Measurements from ENCODE around the gene PAXX.

The PAXX gene

GRCh38 chr9:137038916-137039315 lies 46.7 kb downstream of the PAXX start:
- TF ChIP-seq CTCF (IDR thresholded peaks at IDR 0.05), result no peak
- no peaks in the 10 kb centered on the region for H3K9me3 Mint-ChIP-seq
- H3K4me3 Mint-ChIP-seq, result no peak overlapping the region
- DNase-seq, result no peak
- no peaks in the 10 kb centered on the region for H3K4me1 Mint-ChIP-seq
- H3K27ac Mint-ChIP-seq, result no peak overlapping the region
- H3K27me3 Mint-ChIP-seq (ENCODE audit: low read depth, poor library complexity), result peaks cover 18% of the 10 kb centered on the region
- no peaks in the 10 kb centered on the region for H3K36me3 Mint-ChIP-seq (ENCODE audit: low read depth)

GRCh38 chr9:137039611-137040366 lies 47.6 kb downstream of the PAXX start:
- no peak for TF ChIP-seq CTCF (IDR thresholded peaks at IDR 0.05)
- Mint-ChIP-seq H3K27me3 (ENCODE audit: low read depth, poor library complexity) (peaks cover 27% of the 10 kb centered on the region), H3K4me3 (no peak overlapping the region)

GRCh38 chr9:137040568-137040967 lies 48.3 kb downstream of the PAXX start:
- Mint-ChIP-seq H3K4me1 (no peaks in the 10 kb centered on the region), H3K4me3 (no peak overlapping the region), H3K9me3 (no peaks in the 10 kb centered on the region), H3K27me3 (ENCODE audit: low read depth, poor library complexity) (peaks cover 31% of the 10 kb centered on the region), H3K36me3 (ENCODE audit: low read depth) (no peaks in the 10 kb centered on the region), H3K27ac (no peak overlapping the region)
- DNase-seq, result no peak
- no peak for TF ChIP-seq CTCF (IDR thresholded peaks at IDR 0.05)

More at GRCh38 chr9:137039611-137040366, 47.6 kb downstream of the PAXX start:
- DNase-seq, result no peak
- H3K9me3 Mint-ChIP-seq, result no peaks in the 10 kb centered on the region
- H3K27ac Mint-ChIP-seq, result no peak overlapping the region
- H3K36me3 Mint-ChIP-seq (ENCODE audit: low read depth), result no peaks in the 10 kb centered on the region
- no peaks in the 10 kb centered on the region for H3K4me1 Mint-ChIP-seq

- no peaks in the 10 kb centered on the region for H3K9me3 Mint-ChIP-seq
- TF ChIP-seq CTCF (IDR thresholded peaks at IDR 0.05), result no peak
Observed at GRCh38 chr9:137041124-137041523, 48.9 kb downstream of the PAXX start.

GRCh38 chr9:137042751-137043727 lies 50.8 kb downstream of the PAXX start:
- Mint-ChIP-seq H3K4me3 (no peak overlapping the region), H3K4me1 (no peaks in the 10 kb centered on the region), H3K27me3 (ENCODE audit: low read depth, poor library complexity) (peaks cover 50% of the 10 kb centered on the region), H3K9me3 (no peaks in the 10 kb centered on the region), H3K27ac (no peak overlapping the region), H3K36me3 (ENCODE audit: low read depth) (no peaks in the 10 kb centered on the region)
- TF ChIP-seq CTCF (IDR thresholded peaks at IDR 0.05), result no peak
- no peak for DNase-seq

More at GRCh38 chr9:137041124-137041523, 48.9 kb downstream of the PAXX start:
- DNase-seq, result no peak
- Mint-ChIP-seq H3K36me3 (ENCODE audit: low read depth) (no peaks in the 10 kb centered on the region), H3K27me3 (ENCODE audit: low read depth, poor library complexity) (peaks cover 35% of the 10 kb centered on the region), H3K4me1 (no peaks in the 10 kb centered on the region), H3K27ac (no peak overlapping the region), H3K4me3 (no peak overlapping the region)
